Activated T-helper 2 cell treated with anti-CD3 and anti-CD28 coated beads, Interferon-gamma antibody, Interleukin-2, Interleukin-4, amounts not matched to agents 10 μg/mL and 5 μg/mL and 100 μg/mL, durations not matched to agents 14 hours and 24 hours and 36 hours (primary cell): Measurements from ENCODE around the gene JMJD1C. TPM values are rescaled to one million over a fixed set of nuclear protein-coding genes. Genes with fewer than 3 reads are reported as not detected.

Source experiments
- DNase-seq: peaks from one replicate; pipeline ENCODE4 v3.0.0; 2021; ENCODE audit warnings: low spot score
- H3K27ac Mint-ChIP-seq: one replicate; pipeline ENCODE4 v1.8.0; 2021; ENCODE audit warnings: mixed read lengths
- H3K27me3 Mint-ChIP-seq: one replicate; pipeline ENCODE4 v1.8.0; 2021; ENCODE audit warnings: low read depth, mixed read lengths
- H3K36me3 Mint-ChIP-seq: one replicate; pipeline ENCODE4 v1.8.0; 2021; ENCODE audit warnings: low read depth, mixed read lengths
- H3K4me1 Mint-ChIP-seq: one replicate; pipeline ENCODE4 v1.8.0; 2021; ENCODE audit warnings: low read depth, mixed read lengths
- H3K4me3 Mint-ChIP-seq: one replicate; pipeline ENCODE4 v1.8.0; 2021; ENCODE audit warnings: low read depth, mild to moderate bottlenecking, moderate library complexity, mixed read lengths
- H3K9me3 Mint-ChIP-seq: one replicate; pipeline ENCODE4 v1.8.0; 2021; ENCODE audit warnings: mixed read lengths
- intact Hi-C: fragments of 100-400 bp; cut with micrococcal nuclease; formaldehyde crosslinking; loops from one replicate; pipeline ENCODE4 v1.15.1; 2023
- total RNA-seq: library from RNA; stranded (reverse); gene quantifications from 2 replicates; pipeline ENCODE4 v1.2.3, GENCODE V29; 2022

Gene JMJD1C
- total RNA-seq, 1 donor from 2014 or later: 35.2 TPM

- Mint-ChIP-seq H3K36me3 (peaks cover 59% of the 10 kb centered on the region), H3K27me3 (no peaks in the 10 kb centered on the region)
Observed at GRCh38 chr10:63260860-63261251, 204.9 kb downstream of the JMJD1C start.

GRCh38 chr10:63260103-63260859 lies 205.5 kb downstream of the JMJD1C start:
- no peak for DNase-seq
- H3K36me3 Mint-ChIP-seq: peaks cover 61% of the 10 kb centered on the region
- H3K9me3 Mint-ChIP-seq: no peaks in the 10 kb centered on the region
- no peak overlapping the region for H3K27ac Mint-ChIP-seq
- H3K4me1 Mint-ChIP-seq: peaks cover 63% of the 10 kb centered on the region
- H3K4me3 Mint-ChIP-seq: no peak overlapping the region
- H3K27me3 Mint-ChIP-seq: no peaks in the 10 kb centered on the region
- intact Hi-C loops: loop anchor here (10.0 kb wide), 1 partner anchor 1075 kb away; no protein-coding TSS in a partner anchor

More at GRCh38 chr10:63260860-63261251, 204.9 kb downstream of the JMJD1C start:
- Mint-ChIP-seq H3K4me3 (no peak overlapping the region), H3K27ac (no peak overlapping the region), H3K4me1 (peaks cover 63% of the 10 kb centered on the region), H3K9me3 (no peaks in the 10 kb centered on the region)
- DNase-seq: no peak
- intact Hi-C loops: loop anchor here (10.0 kb wide), 1 partner anchor 1076 kb away; no protein-coding TSS in a partner anchor

- Mint-ChIP-seq H3K27ac (no peak overlapping the region), H3K4me3 (no peak overlapping the region), H3K27me3 (no peaks in the 10 kb centered on the region), H3K4me1 (peaks cover 64% of the 10 kb centered on the region), H3K36me3 (peaks cover 61% of the 10 kb centered on the region), H3K9me3 (no peaks in the 10 kb centered on the region)
- intact Hi-C loops: loop anchor here (2.0 kb wide), 1 partner anchor 18 kb away; no protein-coding TSS in a partner anchor
- DNase-seq: no peak
Observed at GRCh38 chr10:63258920-63259678, 206.7 kb downstream of the JMJD1C start.

- no peak for DNase-seq
- intact Hi-C loops: loop anchor here (2.0 kb wide), 1 partner anchor 17 kb away; no protein-coding TSS in a partner anchor
- Mint-ChIP-seq H3K36me3 (peaks cover 63% of the 10 kb centered on the region), H3K4me3 (no peak overlapping the region), H3K9me3 (no peaks in the 10 kb centered on the region), H3K4me1 (peaks cover 62% of the 10 kb centered on the region), H3K27me3 (no peaks in the 10 kb centered on the region), H3K27ac (no peak overlapping the region)
Observed at GRCh38 chr10:63257778-63258177, 208.0 kb downstream of the JMJD1C start.

- intact Hi-C loops: no loop called here
Observed at GRCh38 chr10:63256009-63256773, 209.6 kb downstream of the JMJD1C start.

GRCh38 chr10:63255316-63255715 lies 210.5 kb downstream of the JMJD1C start:
- H3K4me1 Mint-ChIP-seq: peaks cover 48% of the 10 kb centered on the region
- H3K27me3 Mint-ChIP-seq: no peaks in the 10 kb centered on the region
- H3K4me3 Mint-ChIP-seq: no peak overlapping the region
- H3K9me3 Mint-ChIP-seq: no peaks in the 10 kb centered on the region
- peaks cover 54% of the 10 kb centered on the region for H3K36me3 Mint-ChIP-seq
- no peak for DNase-seq
- H3K27ac Mint-ChIP-seq: no peak overlapping the region
- intact Hi-C loops: no loop called here

More at GRCh38 chr10:63256009-63256773, 209.6 kb downstream of the JMJD1C start:
- no peak overlapping the region for H3K4me3 Mint-ChIP-seq
- no peak for DNase-seq
- H3K27me3 Mint-ChIP-seq: no peaks in the 10 kb centered on the region
- H3K36me3 Mint-ChIP-seq: peaks cover 60% of the 10 kb centered on the region
- peaks cover 52% of the 10 kb centered on the region for H3K4me1 Mint-ChIP-seq
- H3K9me3 Mint-ChIP-seq: no peaks in the 10 kb centered on the region
- H3K27ac Mint-ChIP-seq: no peak overlapping the region

GRCh38 chr10:63253040-63253439 lies 212.7 kb downstream of the JMJD1C start:
- H3K27ac Mint-ChIP-seq: no peak overlapping the region

GRCh38 chr10:63252095-63252762 lies 213.5 kb downstream of the JMJD1C start:
- intact Hi-C loops: no loop called here
- no peak for DNase-seq
- H3K9me3 Mint-ChIP-seq: no peaks in the 10 kb centered on the region
- H3K4me3 Mint-ChIP-seq: no peak overlapping the region
- peaks cover 21% of the 10 kb centered on the region for H3K4me1 Mint-ChIP-seq
- no peaks in the 10 kb centered on the region for H3K27me3 Mint-ChIP-seq
- H3K27ac Mint-ChIP-seq: no peak overlapping the region
- H3K36me3 Mint-ChIP-seq: peaks cover 45% of the 10 kb centered on the region

More at GRCh38 chr10:63253040-63253439, 212.7 kb downstream of the JMJD1C start:
- no peaks in the 10 kb centered on the region for H3K9me3 Mint-ChIP-seq
- intact Hi-C loops: no loop called here
- H3K4me3 Mint-ChIP-seq: no peak overlapping the region
- DNase-seq: no peak
- H3K36me3 Mint-ChIP-seq: peaks cover 47% of the 10 kb centered on the region
- H3K27me3 Mint-ChIP-seq: no peaks in the 10 kb centered on the region
- H3K4me1 Mint-ChIP-seq: peaks cover 29% of the 10 kb centered on the region

GRCh38 chr10:63250032-63250431 lies 215.7 kb downstream of the JMJD1C start:
- intact Hi-C loops: no loop called here
- DNase-seq: no peak
- no peak overlapping the region for H3K4me3 Mint-ChIP-seq
- H3K4me1 Mint-ChIP-seq: peaks cover 24% of the 10 kb centered on the region
- H3K27ac Mint-ChIP-seq: no peak overlapping the region
- peaks cover 52% of the 10 kb centered on the region for H3K36me3 Mint-ChIP-seq
- H3K27me3 Mint-ChIP-seq: no peaks in the 10 kb centered on the region
- peaks cover 11% of the 10 kb centered on the region for H3K9me3 Mint-ChIP-seq

- intact Hi-C loops: no loop called here
- H3K4me3 Mint-ChIP-seq: no peak overlapping the region
- no peaks in the 10 kb centered on the region for H3K27me3 Mint-ChIP-seq
- peaks cover 11% of the 10 kb centered on the region for H3K9me3 Mint-ChIP-seq
- peaks cover 50% of the 10 kb centered on the region for H3K36me3 Mint-ChIP-seq
- DNase-seq: no peak
- H3K4me1 Mint-ChIP-seq: peaks cover 30% of the 10 kb centered on the region
- no peak overlapping the region for H3K27ac Mint-ChIP-seq
Observed at GRCh38 chr10:63247771-63248170, 218.0 kb downstream of the JMJD1C start.

GRCh38 chr10:63246356-63246755 lies 219.4 kb downstream of the JMJD1C start:
- Mint-ChIP-seq H3K4me1 (peaks cover 37% of the 10 kb centered on the region), H3K27ac (no peak overlapping the region), H3K9me3 (peaks cover 11% of the 10 kb centered on the region), H3K27me3 (no peaks in the 10 kb centered on the region), H3K36me3 (peaks cover 44% of the 10 kb centered on the region), H3K4me3 (no peak overlapping the region)
- intact Hi-C loops: no loop called here
- DNase-seq: no peak

- peaks cover 65% of the 10 kb centered on the region for H3K4me1 Mint-ChIP-seq
- peak overlapping the region; percentile 57 for H3K4me3 Mint-ChIP-seq
- H3K27ac Mint-ChIP-seq: peak overlapping the region; percentile 49
- H3K36me3 Mint-ChIP-seq: peaks cover 34% of the 10 kb centered on the region
- no peaks in the 10 kb centered on the region for H3K27me3 Mint-ChIP-seq
- intact Hi-C loops: loop anchor here (2.0 kb wide), 1 partner anchor 17 kb away; no protein-coding TSS in a partner anchor
- H3K9me3 Mint-ChIP-seq: peaks cover 11% of the 10 kb centered on the region
- no peak for DNase-seq
Observed at GRCh38 chr10:63241841-63242281, 223.9 kb downstream of the JMJD1C start.
